Transverse colon (tissue), 4 donors: Measurements from ENCODE around the gene PHLDA3.

Source experiments
- CTCF ChIP-seq, 5 experiments: fragments of 200-600 bp in 3 of 5; fragments of 450-650 bp in 2 of 5; sonication (generic) in 3 of 5; IDR thresholded peaks; 1 replicate in 2 of 5; 2 replicates in 3 of 5; pipeline ENCODE4 v1.5.1; 2016 to 2017; ENCODE audit warnings: antibody characterized with exemption in 5 of 5, inconsistent platforms in 3 of 5, mild to moderate bottlenecking in 2 of 5, moderate library complexity in 1 of 5
- POLR2A ChIP-seq: fragments of 450-650 bp; IDR thresholded peaks from one replicate; pipeline ENCODE4 v1.6.1; 2016; ENCODE audit warnings: antibody characterized with exemption, mild to moderate bottlenecking, moderate library complexity
- POLR2AphosphoS5 ChIP-seq, 3 donors: sonication (generic); formaldehyde crosslinking; IDR thresholded peaks; one replicate each; pipeline ENCODE4 v1.6.1; 2016; ENCODE audit warnings: antibody characterized with exemption in 3 of 3

GRCh38 chr1:201501812-201502510 lies 33.0 kb upstream of the PHLDA3 start:
- TF ChIP-seq CTCF (IDR thresholded peaks at IDR 0.05) (no peak), POLR2A (no peak), POLR2AphosphoS5 (IDR thresholded peaks at IDR 0.05) (peak in 1 of 3 donors; percentile 64)
